WTC11 (cell line): ENCODE data around the gene ZBTB24. TPM values are rescaled to one million over a fixed set of nuclear protein-coding genes. Genes with fewer than 3 reads are reported as not detected.

Experiments used
- ATAC-seq: fragments of 200-7000 bp; cut with Tn5 transposase; 2 replicates; pipeline ENCODE4 v1.10.0; 2021; ENCODE audit warnings: mild to moderate bottlenecking, moderate library complexity
- CTCF ChIA-PET: fragments of 300-600 bp; sonication (Branson Sonifier 250); formaldehyde crosslinking; loops from one replicate; lab custom pipeline; 2021; ENCODE audit warnings: antibody characterized with exemption; lab: Charles Lee
- POLR2A ChIA-PET: fragments of 350-600 bp; sonication (Branson Sonifier 250); formaldehyde crosslinking; loops from one replicate; lab custom pipeline; 2021; ENCODE audit warnings: antibody characterized with exemption; lab: Charles Lee
- DNase-seq: peaks from one replicate; pipeline ENCODE4 v3.0.0; 2021; ENCODE audit warnings: low spot score
- H3K27ac Mint-ChIP-seq: 2 replicates; pipeline ENCODE4 v1.8.0; 2021; ENCODE audit warnings: mixed read lengths
- H3K27me3 Mint-ChIP-seq: 2 replicates; pipeline ENCODE4 v1.8.0; 2021; ENCODE audit warnings: low read depth, mild to moderate bottlenecking, moderate library complexity, mixed read lengths
- H3K36me3 Mint-ChIP-seq: 2 replicates; pipeline ENCODE4 v1.8.0; 2021; ENCODE audit warnings: mixed read lengths
- H3K4me1 Mint-ChIP-seq: 2 replicates; pipeline ENCODE4 v1.8.0; 2022; ENCODE audit warnings: mixed read lengths
- H3K4me3 Mint-ChIP-seq: 2 replicates; pipeline ENCODE4 v1.8.0; 2021; ENCODE audit warnings: mild to moderate bottlenecking, moderate library complexity, mixed read lengths
- H3K9me3 Mint-ChIP-seq: 2 replicates; pipeline ENCODE4 v1.8.0; 2021; ENCODE audit warnings: mixed read lengths
- FOXJ3 ChIP-seq: sonication (generic); formaldehyde crosslinking; IDR thresholded peaks from 2 replicates; pipeline ENCODE4 v1.9.0; 2021; ENCODE audit warnings: missing genetic modification reagents, mild to moderate bottlenecking, borderline replicate concordance
- FOXK1 ChIP-seq: sonication (generic); formaldehyde crosslinking; IDR thresholded peaks from 2 replicates; pipeline ENCODE4 v1.8.0; 2022; ENCODE audit warnings: mild to moderate bottlenecking, moderate library complexity, missing genetic modification reagents
- FOXP1 ChIP-seq: sonication (generic); formaldehyde crosslinking; IDR thresholded peaks from 2 replicates; pipeline ENCODE4 v1.8.0; 2022; ENCODE audit warnings: missing genetic modification reagents, mild to moderate bottlenecking, moderate library complexity, borderline replicate concordance
- GTF2I ChIP-seq: fragments of 250-450 bp; sonication (Bioruptor Pico); conservative IDR thresholded peaks from 2 replicates; pipeline ENCODE4 v1.4.0; 2021; ENCODE audit warnings: mild to moderate bottlenecking
- JAZF1 ChIP-seq: fragments of 250-450 bp; sonication (Bioruptor Pico); IDR thresholded peaks from 2 replicates; pipeline ENCODE4 v1.9.0; 2021; ENCODE audit warnings: moderate library complexity, mild to moderate bottlenecking, inconsistent platforms
- JUN ChIP-seq: sonication (generic); formaldehyde crosslinking; IDR thresholded peaks from 2 replicates; pipeline ENCODE4 v1.8.0; 2023; ENCODE audit warnings: mild to moderate bottlenecking, missing genetic modification reagents
- NFATC4 ChIP-seq: fragments of 250-450 bp; sonication (Bioruptor Pico); IDR thresholded peaks from 2 replicates; pipeline ENCODE4 v1.9.0; 2021; ENCODE audit warnings: mild to moderate bottlenecking
- PRRX2 ChIP-seq: fragments of 250-450 bp; sonication (Bioruptor Pico); IDR thresholded peaks from 2 replicates; pipeline ENCODE4 v1.8.0; 2021; ENCODE audit warnings: mild to moderate bottlenecking
- TP53 ChIP-seq: sonication (generic); formaldehyde crosslinking; IDR thresholded peaks from 2 replicates; pipeline ENCODE4 v1.8.1; 2023; ENCODE audit warnings: mild to moderate bottlenecking, missing genetic modification reagents
- ZNF423 ChIP-seq: fragments of 250-450 bp; sonication (Bioruptor Pico); IDR thresholded peaks from 2 replicates; pipeline ENCODE4 v2.1.2; 2022; ENCODE audit warnings: mild to moderate bottlenecking, moderate library complexity
- total RNA-seq: library from RNA; stranded (reverse); gene quantifications from 3 replicates; pipeline ENCODE4 v1.2.3, GENCODE V29; 2021
- TF ChIP-seq, protein P1 (sequence below): sonication (generic); formaldehyde crosslinking; conservative IDR thresholded peaks from 2 replicates; pipeline ENCODE4 v1.8.1; 2023; ENCODE audit warnings: mild to moderate bottlenecking, low read depth, missing genetic modification reagents, moderate library complexity
- TF ChIP-seq, protein P2 (sequence below): sonication (generic); formaldehyde crosslinking; IDR thresholded peaks from 2 replicates; pipeline ENCODE4 v1.8.1; 2023; ENCODE audit warnings: mild to moderate bottlenecking, missing genetic modification reagents
- TF ChIP-seq, protein P3 (sequence below): sonication (generic); formaldehyde crosslinking; IDR thresholded peaks from 2 replicates; pipeline ENCODE4 v1.8.0; 2022; ENCODE audit warnings: mild to moderate bottlenecking, missing genetic modification reagents
- TF ChIP-seq, protein P4 (sequence below): sonication (generic); formaldehyde crosslinking; IDR thresholded peaks from 2 replicates; pipeline ENCODE4 v1.8.0; 2022; ENCODE audit warnings: mild to moderate bottlenecking, missing genetic modification reagents
- TF ChIP-seq, protein P5 (sequence below): sonication (generic); formaldehyde crosslinking; IDR thresholded peaks from 2 replicates; pipeline ENCODE4 v1.8.1; 2023; ENCODE audit warnings: mild to moderate bottlenecking, missing genetic modification reagents, moderate library complexity

The ZBTB24 gene
- total RNA-seq, 1 experiment from 2014 or later: 14.7 TPM

DNA sequence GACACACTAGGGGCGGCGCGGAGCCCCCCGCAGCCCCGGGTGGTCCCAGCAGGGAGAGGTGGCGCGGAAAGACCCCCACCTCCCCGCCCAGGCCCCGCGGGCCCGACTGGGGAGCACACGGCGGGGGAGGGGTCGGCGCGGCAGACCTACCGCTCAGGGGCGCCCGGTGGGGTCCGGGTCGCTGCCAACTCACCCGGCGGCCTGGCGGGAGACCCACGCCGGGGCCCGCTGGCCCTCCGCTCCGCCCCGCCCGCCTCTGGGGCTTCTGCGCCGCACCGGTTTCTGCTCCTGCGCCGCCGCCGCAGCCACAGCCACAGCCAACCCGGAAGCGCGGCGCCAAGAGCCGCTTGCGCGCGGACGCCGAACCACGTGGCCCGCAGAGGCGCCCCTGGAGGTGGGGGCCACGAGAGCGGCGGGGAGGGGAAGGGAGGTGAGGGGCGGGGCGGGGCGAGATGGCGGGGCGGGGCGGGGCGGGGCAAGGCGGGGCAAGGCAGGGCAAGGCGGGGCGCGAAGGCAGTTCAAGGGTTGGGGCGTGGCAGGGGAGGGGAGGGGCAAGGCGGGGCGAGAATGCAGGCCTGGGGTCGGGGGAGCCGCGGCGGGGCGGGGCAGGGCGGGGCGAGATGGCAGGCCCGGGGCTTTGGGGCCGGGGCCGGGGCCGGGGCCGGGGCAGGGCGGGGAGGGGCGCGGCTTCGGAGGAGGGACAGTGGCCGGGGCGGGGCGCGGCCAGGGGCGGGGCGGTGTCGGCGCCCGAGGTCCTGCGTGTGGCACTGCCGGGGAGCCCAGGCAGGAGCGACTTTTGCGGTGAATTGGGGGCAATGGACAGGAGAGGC lies at the start of gene ZBTB24 (continued):
- TF ChIP-seq, protein P1, sequence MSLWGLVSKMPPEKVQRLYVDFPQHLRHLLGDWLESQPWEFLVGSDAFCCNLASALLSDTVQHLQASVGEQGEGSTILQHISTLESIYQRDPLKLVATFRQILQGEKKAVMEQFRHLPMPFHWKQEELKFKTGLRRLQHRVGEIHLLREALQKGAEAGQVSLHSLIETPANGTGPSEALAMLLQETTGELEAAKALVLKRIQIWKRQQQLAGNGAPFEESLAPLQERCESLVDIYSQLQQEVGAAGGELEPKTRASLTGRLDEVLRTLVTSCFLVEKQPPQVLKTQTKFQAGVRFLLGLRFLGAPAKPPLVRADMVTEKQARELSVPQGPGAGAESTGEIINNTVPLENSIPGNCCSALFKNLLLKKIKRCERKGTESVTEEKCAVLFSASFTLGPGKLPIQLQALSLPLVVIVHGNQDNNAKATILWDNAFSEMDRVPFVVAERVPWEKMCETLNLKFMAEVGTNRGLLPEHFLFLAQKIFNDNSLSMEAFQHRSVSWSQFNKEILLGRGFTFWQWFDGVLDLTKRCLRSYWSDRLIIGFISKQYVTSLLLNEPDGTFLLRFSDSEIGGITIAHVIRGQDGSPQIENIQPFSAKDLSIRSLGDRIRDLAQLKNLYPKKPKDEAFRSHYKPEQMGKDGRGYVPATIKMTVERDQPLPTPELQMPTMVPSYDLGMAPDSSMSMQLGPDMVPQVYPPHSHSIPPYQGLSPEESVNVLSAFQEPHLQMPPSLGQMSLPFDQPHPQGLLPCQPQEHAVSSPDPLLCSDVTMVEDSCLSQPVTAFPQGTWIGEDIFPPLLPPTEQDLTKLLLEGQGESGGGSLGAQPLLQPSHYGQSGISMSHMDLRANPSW (CRISPR knock-in tag): 0 out of 2 replicates have a peak, but pooled peaks have one; percentile 29
- TF ChIP-seq FOXK1 (CRISPR knock-in tag): peak; percentile 72
- TF ChIP-seq, protein P2, sequence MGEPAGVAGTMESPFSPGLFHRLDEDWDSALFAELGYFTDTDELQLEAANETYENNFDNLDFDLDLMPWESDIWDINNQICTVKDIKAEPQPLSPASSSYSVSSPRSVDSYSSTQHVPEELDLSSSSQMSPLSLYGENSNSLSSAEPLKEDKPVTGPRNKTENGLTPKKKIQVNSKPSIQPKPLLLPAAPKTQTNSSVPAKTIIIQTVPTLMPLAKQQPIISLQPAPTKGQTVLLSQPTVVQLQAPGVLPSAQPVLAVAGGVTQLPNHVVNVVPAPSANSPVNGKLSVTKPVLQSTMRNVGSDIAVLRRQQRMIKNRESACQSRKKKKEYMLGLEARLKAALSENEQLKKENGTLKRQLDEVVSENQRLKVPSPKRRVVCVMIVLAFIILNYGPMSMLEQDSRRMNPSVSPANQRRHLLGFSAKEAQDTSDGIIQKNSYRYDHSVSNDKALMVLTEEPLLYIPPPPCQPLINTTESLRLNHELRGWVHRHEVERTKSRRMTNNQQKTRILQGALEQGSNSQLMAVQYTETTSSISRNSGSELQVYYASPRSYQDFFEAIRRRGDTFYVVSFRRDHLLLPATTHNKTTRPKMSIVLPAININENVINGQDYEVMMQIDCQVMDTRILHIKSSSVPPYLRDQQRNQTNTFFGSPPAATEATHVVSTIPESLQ: no peak
- TF ChIP-seq, protein P3, sequence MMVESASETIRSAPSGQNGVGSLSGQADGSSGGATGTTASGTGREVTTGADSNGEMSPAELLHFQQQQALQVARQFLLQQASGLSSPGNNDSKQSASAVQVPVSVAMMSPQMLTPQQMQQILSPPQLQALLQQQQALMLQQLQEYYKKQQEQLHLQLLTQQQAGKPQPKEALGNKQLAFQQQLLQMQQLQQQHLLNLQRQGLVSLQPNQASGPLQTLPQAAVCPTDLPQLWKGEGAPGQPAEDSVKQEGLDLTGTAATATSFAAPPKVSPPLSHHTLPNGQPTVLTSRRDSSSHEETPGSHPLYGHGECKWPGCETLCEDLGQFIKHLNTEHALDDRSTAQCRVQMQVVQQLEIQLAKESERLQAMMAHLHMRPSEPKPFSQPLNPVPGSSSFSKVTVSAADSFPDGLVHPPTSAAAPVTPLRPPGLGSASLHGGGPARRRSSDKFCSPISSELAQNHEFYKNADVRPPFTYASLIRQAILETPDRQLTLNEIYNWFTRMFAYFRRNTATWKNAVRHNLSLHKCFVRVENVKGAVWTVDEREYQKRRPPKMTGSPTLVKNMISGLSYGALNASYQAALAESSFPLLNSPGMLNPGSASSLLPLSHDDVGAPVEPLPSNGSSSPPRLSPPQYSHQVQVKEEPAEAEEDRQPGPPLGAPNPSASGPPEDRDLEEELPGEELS (CRISPR knock-in tag): 0 out of 2 replicates have a peak, but pooled peaks have one; percentile 56
- TF ChIP-seq JUN (CRISPR knock-in tag): no peak
- no peak for TF ChIP-seq PRRX2 (CRISPR knock-in tag)
- TF ChIP-seq JAZF1 (CRISPR knock-in tag): no peak
- peak; percentile 49 for TF ChIP-seq ZNF423 (CRISPR knock-in tag)
- 0 out of 2 replicates have a peak, but pooled peaks have one; percentile 50 for TF ChIP-seq FOXP1 (CRISPR knock-in tag)
- TF ChIP-seq, protein P4, sequence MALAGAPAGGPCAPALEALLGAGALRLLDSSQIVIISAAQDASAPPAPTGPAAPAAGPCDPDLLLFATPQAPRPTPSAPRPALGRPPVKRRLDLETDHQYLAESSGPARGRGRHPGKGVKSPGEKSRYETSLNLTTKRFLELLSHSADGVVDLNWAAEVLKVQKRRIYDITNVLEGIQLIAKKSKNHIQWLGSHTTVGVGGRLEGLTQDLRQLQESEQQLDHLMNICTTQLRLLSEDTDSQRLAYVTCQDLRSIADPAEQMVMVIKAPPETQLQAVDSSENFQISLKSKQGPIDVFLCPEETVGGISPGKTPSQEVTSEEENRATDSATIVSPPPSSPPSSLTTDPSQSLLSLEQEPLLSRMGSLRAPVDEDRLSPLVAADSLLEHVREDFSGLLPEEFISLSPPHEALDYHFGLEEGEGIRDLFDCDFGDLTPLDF (CRISPR knock-in tag): no peak
- TF ChIP-seq, protein P5, sequence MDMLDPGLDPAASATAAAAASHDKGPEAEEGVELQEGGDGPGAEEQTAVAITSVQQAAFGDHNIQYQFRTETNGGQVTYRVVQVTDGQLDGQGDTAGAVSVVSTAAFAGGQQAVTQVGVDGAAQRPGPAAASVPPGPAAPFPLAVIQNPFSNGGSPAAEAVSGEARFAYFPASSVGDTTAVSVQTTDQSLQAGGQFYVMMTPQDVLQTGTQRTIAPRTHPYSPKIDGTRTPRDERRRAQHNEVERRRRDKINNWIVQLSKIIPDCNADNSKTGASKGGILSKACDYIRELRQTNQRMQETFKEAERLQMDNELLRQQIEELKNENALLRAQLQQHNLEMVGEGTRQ (CRISPR knock-in tag): peak; percentile 92
- no peak for TF ChIP-seq FOXJ3 (CRISPR knock-in tag)

DNA sequence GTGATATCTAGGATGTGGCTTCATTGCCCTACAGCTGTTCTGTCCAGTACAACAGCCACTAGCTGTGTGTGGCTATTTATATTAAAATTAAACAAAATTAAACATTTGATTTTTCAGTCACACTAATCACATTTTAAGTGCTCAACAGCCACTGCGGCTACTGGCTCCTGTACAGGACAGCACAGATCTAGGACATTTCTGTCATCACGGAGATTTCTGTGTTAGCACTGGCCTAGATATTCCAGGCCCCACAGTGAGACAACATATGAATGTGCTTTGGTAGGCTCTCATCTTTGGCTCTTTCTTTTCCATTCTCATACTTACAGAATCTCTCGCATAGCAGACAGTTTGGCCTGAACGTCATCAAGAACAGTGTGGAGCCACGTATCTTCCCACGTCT lies 48.4 kb upstream of the ZBTB24 start:
- POLR2A ChIA-PET: no interaction called here
- H3K4me3 Mint-ChIP-seq: no peak overlapping the region
- H3K36me3 Mint-ChIP-seq: no peaks in the 10 kb centered on the region
- peaks cover 14% of the 10 kb centered on the region for H3K9me3 Mint-ChIP-seq
- no peak for DNase-seq
- no peak overlapping the region for H3K27ac Mint-ChIP-seq
- no peaks in the 10 kb centered on the region for H3K27me3 Mint-ChIP-seq
- TF ChIP-seq TP53 (CRISPR knock-in tag) (no peak), JUN (CRISPR knock-in tag) (no peak), FOXP1 (CRISPR knock-in tag) (no peak), NFATC4 (CRISPR knock-in tag) (no peak), GTF2I (CRISPR knock-in tag) (no peak)
- TF ChIP-seq, all 79 proteins: peak for 0
- peaks cover 10% of the 10 kb centered on the region; the same call in 1 of the 2 replicates for H3K4me1 Mint-ChIP-seq
- CTCF ChIA-PET: interaction anchor here (1.7 kb wide), 1 partner anchor 508 kb away, joined by 4 read pairs; no protein-coding TSS in a partner anchor
- ATAC-seq: no peak
